ENCODE results near the gene EFCC1.

The EFCC1 gene

DNA sequence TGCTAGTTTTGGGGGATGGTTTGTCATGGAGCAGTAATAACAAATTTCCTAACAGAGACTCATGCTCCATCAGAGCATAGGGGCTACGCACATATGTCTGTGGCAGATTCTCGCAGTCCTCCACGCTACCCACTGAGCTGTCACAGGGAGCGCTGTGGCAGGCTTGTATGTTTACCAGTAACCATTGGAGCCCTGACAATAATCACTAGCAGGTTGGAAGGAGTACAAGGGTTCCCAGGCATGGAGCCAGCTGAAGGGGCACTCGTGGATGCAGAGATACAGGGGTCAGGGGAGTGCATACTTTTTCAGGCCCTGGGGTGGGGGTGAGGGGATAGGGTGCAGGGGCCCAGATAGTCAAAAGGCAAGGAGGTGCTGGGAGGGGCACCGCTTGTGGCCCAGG is 51.6 kb downstream of the EFCC1 start:
- no peak for TF ChIP-seq CTCF (IDR thresholded peaks at IDR 0.05; ENCODE audit: borderline replicate concordance, insufficient read depth, low read depth, low read length)

GRCh38 chr3:129054605-129055104 is 53.6 kb downstream of the EFCC1 start:
- no peak for TF ChIP-seq CTCF (IDR thresholded peaks at IDR 0.05; ENCODE audit: borderline replicate concordance, insufficient read depth, low read depth, low read length)
- H3K4me3 ChIP-seq (ENCODE audit: low read depth, low read length), result no peak overlapping the region

More for the DNA sequence above, 51.6 kb downstream of the EFCC1 start:
- no peak overlapping the region for H3K4me3 ChIP-seq (ENCODE audit: low read depth, low read length)

DNA sequence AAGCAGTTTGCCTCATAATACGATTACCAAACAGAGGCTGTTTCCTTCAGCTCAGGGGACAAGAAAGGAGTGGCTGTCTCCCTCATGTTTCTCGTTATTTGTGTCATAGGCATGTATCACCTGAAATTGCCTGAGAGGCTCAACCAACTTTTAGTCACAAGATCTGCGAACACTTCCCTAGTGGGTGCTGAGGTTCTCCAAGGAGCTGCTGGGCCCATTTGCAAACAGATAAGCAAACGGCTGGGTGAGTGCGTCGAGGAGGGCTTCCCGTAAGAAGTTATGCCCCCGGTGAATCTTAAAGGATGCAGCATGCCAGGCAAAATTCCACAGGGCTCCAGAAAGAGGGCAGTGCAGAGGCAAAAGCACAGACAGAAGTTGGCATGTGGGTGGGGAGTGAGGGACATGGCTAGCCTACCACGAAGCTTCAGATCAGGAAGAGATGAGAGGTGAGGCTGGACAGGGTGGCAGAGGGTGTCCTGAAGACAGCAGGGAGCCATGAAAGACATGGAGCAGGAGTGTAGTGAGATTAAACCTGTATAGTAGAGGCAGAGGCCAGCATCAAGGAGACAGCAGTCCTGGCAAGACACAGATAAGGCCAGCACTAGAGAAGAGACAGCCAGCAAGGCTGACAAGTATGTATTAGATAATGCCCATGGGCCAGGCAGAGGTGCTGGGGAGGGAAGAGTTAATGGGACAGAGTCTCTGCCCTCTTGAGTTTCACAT is 55.5 kb downstream of the EFCC1 start:
- no peak overlapping the region for H3K4me3 ChIP-seq (ENCODE audit: low read depth, low read length)
- TF ChIP-seq CTCF (IDR thresholded peaks at IDR 0.05; ENCODE audit: borderline replicate concordance, insufficient read depth, low read depth, low read length), result no peak

DNA sequence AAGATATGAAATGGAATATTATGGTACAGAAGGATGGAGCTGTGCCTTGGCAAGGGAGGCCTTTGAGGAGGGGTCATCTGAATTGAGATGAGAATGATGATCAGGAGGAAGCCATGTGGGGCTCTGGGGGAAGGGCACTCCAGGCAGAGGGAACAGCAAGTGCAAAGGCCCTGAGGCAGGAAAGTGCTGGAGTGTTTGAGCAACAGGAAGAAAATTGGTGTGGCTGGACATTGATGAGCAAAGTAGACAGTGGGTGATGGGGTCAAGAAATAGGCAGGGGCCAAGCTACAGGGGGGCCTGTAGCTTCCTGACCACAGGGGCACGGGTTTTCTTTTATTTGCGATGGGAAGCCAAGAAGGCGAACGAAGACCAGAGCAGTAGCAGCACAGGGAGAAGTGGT is 56.1 kb downstream of the EFCC1 start:
- TF ChIP-seq CTCF (IDR thresholded peaks at IDR 0.05; ENCODE audit: borderline replicate concordance, insufficient read depth, low read depth, low read length), result no peak
- no peak overlapping the region for H3K4me3 ChIP-seq (ENCODE audit: low read depth, low read length)

DNA sequence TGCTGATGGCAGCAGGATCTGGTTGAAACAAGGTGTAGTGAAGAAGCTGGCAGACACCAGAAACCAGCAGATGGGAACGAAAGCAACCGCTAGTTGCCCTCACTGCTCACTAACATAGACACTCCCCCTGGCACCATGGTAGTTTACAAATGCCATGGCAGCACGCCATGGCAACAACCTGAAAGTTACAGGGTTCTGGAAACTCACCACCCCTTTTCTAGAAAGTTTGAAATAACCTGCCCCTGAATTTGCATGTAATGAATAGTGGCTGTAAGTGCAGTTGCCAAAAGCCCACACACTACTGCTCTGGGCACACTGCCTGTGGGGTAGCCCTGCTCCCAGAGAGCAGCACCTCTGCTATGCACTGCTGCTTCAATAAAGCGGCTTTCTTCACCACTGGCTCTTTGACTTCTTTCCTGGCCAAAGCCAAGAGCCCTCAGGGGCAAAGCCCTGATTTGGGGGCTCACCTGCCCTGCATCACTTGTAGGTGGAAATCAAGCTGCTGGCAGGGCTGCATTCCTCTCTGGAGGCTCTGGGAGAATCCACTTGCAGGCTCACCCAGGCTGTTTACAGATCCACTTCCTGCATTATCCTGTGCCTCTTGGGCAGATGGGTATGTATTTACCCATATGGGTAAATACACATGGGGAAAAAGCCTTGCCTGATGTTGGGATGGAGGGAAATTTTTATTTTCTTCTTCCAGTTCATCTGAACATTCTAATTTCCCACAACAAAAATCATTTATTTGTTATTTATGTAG is 57.5 kb downstream of the EFCC1 start:
- no peak for TF ChIP-seq CTCF (IDR thresholded peaks at IDR 0.05; ENCODE audit: borderline replicate concordance, insufficient read depth, low read depth, low read length)
- H3K4me3 ChIP-seq (ENCODE audit: low read depth, low read length), result no peak overlapping the region

GRCh38 chr3:129059311-129059958 is 58.3 kb downstream of the EFCC1 start:
- no peak overlapping the region for H3K4me3 ChIP-seq (ENCODE audit: low read depth, low read length)
- no peak for TF ChIP-seq CTCF (IDR thresholded peaks at IDR 0.05; ENCODE audit: borderline replicate concordance, insufficient read depth, low read depth, low read length)
